HL-60 (cell line): ENCODE data around the gene GUCD1.

Experiments used
- CTCF ChIP-seq: IDR thresholded peaks from one replicate; pipeline ENCODE4 v1.5.1; 2011; ENCODE audit warnings: low read length, control low read depth, inconsistent platforms; ENCODE audit not compliant: insufficient read depth
- POLR2AphosphoS5 ChIP-seq: IDR thresholded peaks from 2 replicates; pipeline ENCODE4 v1.6.1; 2012; ENCODE audit warnings: low read depth
- TF ChIP-seq, protein P1 (sequence below): IDR thresholded peaks from 2 replicates; pipeline ENCODE4 v1.6.1; 2012; ENCODE audit warnings: low read depth; ENCODE audit not compliant: insufficient replicate concordance

- TF ChIP-seq CTCF: no peak
- TF ChIP-seq, protein P1, sequence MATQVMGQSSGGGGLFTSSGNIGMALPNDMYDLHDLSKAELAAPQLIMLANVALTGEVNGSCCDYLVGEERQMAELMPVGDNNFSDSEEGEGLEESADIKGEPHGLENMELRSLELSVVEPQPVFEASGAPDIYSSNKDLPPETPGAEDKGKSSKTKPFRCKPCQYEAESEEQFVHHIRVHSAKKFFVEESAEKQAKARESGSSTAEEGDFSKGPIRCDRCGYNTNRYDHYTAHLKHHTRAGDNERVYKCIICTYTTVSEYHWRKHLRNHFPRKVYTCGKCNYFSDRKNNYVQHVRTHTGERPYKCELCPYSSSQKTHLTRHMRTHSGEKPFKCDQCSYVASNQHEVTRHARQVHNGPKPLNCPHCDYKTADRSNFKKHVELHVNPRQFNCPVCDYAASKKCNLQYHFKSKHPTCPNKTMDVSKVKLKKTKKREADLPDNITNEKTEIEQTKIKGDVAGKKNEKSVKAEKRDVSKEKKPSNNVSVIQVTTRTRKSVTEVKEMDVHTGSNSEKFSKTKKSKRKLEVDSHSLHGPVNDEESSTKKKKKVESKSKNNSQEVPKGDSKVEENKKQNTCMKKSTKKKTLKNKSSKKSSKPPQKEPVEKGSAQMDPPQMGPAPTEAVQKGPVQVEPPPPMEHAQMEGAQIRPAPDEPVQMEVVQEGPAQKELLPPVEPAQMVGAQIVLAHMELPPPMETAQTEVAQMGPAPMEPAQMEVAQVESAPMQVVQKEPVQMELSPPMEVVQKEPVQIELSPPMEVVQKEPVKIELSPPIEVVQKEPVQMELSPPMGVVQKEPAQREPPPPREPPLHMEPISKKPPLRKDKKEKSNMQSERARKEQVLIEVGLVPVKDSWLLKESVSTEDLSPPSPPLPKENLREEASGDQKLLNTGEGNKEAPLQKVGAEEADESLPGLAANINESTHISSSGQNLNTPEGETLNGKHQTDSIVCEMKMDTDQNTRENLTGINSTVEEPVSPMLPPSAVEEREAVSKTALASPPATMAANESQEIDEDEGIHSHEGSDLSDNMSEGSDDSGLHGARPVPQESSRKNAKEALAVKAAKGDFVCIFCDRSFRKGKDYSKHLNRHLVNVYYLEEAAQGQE: no peak
- no peak for TF ChIP-seq POLR2AphosphoS5
Measured at GRCh38 chr22:24516301-24516737, 38.6 kb downstream of the GUCD1 start.
